CD4-positive, alpha-beta T cell treated with Interferon gamma for 1 hour (primary cell): ENCODE data around the gene NBPF20.
"Not testable (repeated sequence)": the region's sequence is repeated elsewhere in the genome, so short reads cannot be mapped to it uniquely, and the experiment has no call there.

ENCODE experiments used
- DNase-seq: peaks from one replicate; pipeline ENCODE4 v3.0.0-alpha.2; 2020

NBPF20 gene

DNA sequence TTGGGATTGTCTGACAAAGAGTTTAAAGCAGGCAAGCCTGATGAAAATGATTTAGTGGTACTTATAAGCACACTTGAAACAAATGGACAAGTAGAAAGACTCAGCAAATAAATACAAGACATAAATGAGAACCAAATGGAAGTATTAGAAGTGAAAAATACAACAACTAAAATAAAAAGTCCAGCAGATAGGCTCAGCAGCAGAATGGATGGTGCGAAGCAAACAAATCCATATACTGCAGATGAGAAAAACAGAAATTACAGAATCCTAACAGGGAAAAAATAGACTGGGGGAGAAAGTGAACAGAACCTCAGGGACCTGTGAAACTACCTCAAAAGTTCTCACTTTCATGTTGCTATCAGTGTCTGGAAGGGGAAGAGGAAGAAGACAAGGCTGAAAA lies 3.9 kb upstream of the NBPF20 start:
- not testable (repeated sequence) for DNase-seq

GRCh38 chr1:145424612-145425435 lies 579 bp downstream of the NBPF20 start:
- not testable (repeated sequence) for DNase-seq

- not testable (repeated sequence) for DNase-seq
Measured at GRCh38 chr1:145415149-145415548, 10.3 kb downstream of the NBPF20 start.

GRCh38 chr1:145407266-145407665 lies 18.1 kb downstream of the NBPF20 start:
- not testable (repeated sequence) for DNase-seq

- DNase-seq: not testable (repeated sequence)
Measured at GRCh38 chr1:145404949-145405348, 20.5 kb downstream of the NBPF20 start.

- not testable (repeated sequence) for DNase-seq
Measured at GRCh38 chr1:145400701-145401100, 24.7 kb downstream of the NBPF20 start.
